ENCODE results near the gene DDX52.

- no peak for TF ChIP-seq POLR2A (IDR thresholded peaks at IDR 0.05)
- TF ChIP-seq CTCF (IDR thresholded peaks at IDR 0.05), result no peak
Measured at GRCh38 chr17:37683454-37683984, 40.3 kb upstream of the DDX52 start.

All from body of pancreas (tissue), 4 donors.